ENCODE measurements around the gene GFRA4.

- TF ChIP-seq, protein P1, sequence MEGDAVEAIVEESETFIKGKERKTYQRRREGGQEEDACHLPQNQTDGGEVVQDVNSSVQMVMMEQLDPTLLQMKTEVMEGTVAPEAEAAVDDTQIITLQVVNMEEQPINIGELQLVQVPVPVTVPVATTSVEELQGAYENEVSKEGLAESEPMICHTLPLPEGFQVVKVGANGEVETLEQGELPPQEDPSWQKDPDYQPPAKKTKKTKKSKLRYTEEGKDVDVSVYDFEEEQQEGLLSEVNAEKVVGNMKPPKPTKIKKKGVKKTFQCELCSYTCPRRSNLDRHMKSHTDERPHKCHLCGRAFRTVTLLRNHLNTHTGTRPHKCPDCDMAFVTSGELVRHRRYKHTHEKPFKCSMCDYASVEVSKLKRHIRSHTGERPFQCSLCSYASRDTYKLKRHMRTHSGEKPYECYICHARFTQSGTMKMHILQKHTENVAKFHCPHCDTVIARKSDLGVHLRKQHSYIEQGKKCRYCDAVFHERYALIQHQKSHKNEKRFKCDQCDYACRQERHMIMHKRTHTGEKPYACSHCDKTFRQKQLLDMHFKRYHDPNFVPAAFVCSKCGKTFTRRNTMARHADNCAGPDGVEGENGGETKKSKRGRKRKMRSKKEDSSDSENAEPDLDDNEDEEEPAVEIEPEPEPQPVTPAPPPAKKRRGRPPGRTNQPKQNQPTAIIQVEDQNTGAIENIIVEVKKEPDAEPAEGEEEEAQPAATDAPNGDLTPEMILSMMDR (IDR thresholded peaks at IDR 0.05; ENCODE audit: extremely low read depth in 1 of 2, insufficient read depth in 1 of 2, low read depth in 1 of 2, low read length in 2 of 2) = no peak
- TF ChIP-seq JUN (IDR thresholded peaks at IDR 0.05; ENCODE audit: borderline replicate concordance, insufficient read depth, insufficient read length, low read depth) (no peak), MYC (IDR thresholded peaks at IDR 0.05; ENCODE audit: low read depth, low read length) (no peak)
Observed at GRCh38 chr20:3681352-3681930, 18.2 kb upstream of the GFRA4 start.

Measured in endothelial cell of umbilical vein (primary cell).